GM18502 (cell line): Measurements from ENCODE around the gene FUOM.

Experiments used
- ATAC-seq: cut with Tn5 transposase; IDR thresholded peaks from one replicate; pipeline ENCODE4 v1.9.1; 2021; ENCODE audit warnings: mild to moderate bottlenecking; ENCODE audit not compliant: unreplicated experiment, poor library complexity

FUOM gene

GRCh38 chr10:133357285-133358161 is at the start of gene FUOM:
FUOM (minus strand) TSS chr10:133358019; CDS start chr10:133358007, 12 bp downstream.
- ATAC-seq, result peak; percentile 75

GRCh38 chr10:133405844-133406527 is 48.2 kb upstream of the FUOM start:
- ATAC-seq, result peak; percentile 62

GRCh38 chr10:133405272-133405671 is 47.5 kb upstream of the FUOM start:
- no peak for ATAC-seq

- ATAC-seq, result no peak
Observed at GRCh38 chr10:133403784-133404183, 46.0 kb upstream of the FUOM start.

- no peak for ATAC-seq
Observed at GRCh38 chr10:133403359-133403758, 45.5 kb upstream of the FUOM start.

- no peak for ATAC-seq
Observed at GRCh38 chr10:133401981-133402725, 44.3 kb upstream of the FUOM start.

GRCh38 chr10:133401500-133401899 is 43.7 kb upstream of the FUOM start:
- ATAC-seq, result peak; percentile 6

GRCh38 chr10:133400624-133401424 is 43.0 kb upstream of the FUOM start:
- peak; percentile 82 for ATAC-seq

- no peak for ATAC-seq
Observed at GRCh38 chr10:133399123-133399601, 41.3 kb upstream of the FUOM start.

GRCh38 chr10:133397938-133398337 is 40.1 kb upstream of the FUOM start:
- ATAC-seq, result no peak

- no peak for ATAC-seq
Observed at GRCh38 chr10:133396035-133396624, 38.3 kb upstream of the FUOM start.

- no peak for ATAC-seq
Observed at GRCh38 chr10:133394801-133395221, 37.0 kb upstream of the FUOM start.

GRCh38 chr10:133394064-133394663 is 36.3 kb upstream of the FUOM start, which contains the start of gene MTG1:
MTG1 (plus strand) TSS chr10:133394157; CDS start chr10:133394221, 64 bp downstream.
- ATAC-seq, result peak; percentile 69

- no peak for ATAC-seq
Observed at GRCh38 chr10:133393401-133394063, 35.7 kb upstream of the FUOM start.

- no peak for ATAC-seq
Observed at GRCh38 chr10:133391761-133392518, 34.1 kb upstream of the FUOM start.

GRCh38 chr10:133391249-133391635 is 33.4 kb upstream of the FUOM start:
- no peak for ATAC-seq

GRCh38 chr10:133390597-133391248 is 32.9 kb upstream of the FUOM start:
- no peak for ATAC-seq
